H1 (cell line): Measurements from ENCODE around the gene LVRN. TPM values are rescaled to one million over a fixed set of nuclear protein-coding genes. Genes with fewer than 3 reads are reported as not detected.

ENCODE experiments used
- BCL11A ChIP-seq, 2 experiments: IDR thresholded peaks; one replicate each; pipeline ENCODE4 v1.6.1; 2011; ENCODE audit warnings: low read depth in 2 of 2, low read length in 2 of 2, mild to moderate bottlenecking in 2 of 2
- CBX5 ChIP-seq: fragments of 300-800, 300-1000 bp; sonication (generic); IDR thresholded peaks from 2 replicates; pipeline ENCODE4 v1.7.1; 2016; ENCODE audit warnings: antibody characterized with exemption, low read length, low read depth
- CEBPB ChIP-seq: IDR thresholded peaks from 2 replicates; pipeline ENCODE4 v1.6.1; 2012; ENCODE audit warnings: low read depth, low read length
- JUN ChIP-seq: IDR thresholded peaks from 2 replicates; pipeline ENCODE4 v1.6.1; 2011; ENCODE audit warnings: low read depth, mild to moderate bottlenecking, improper control_type of control experiment, low read length
- KDM4A ChIP-seq: IDR thresholded peaks from one replicate; pipeline ENCODE4 v1.7.1; 2012; ENCODE audit warnings: low read depth, mild to moderate bottlenecking, moderate library complexity, low read length, inconsistent platforms; ENCODE audit not compliant: severe bottlenecking
- MAFK ChIP-seq: IDR thresholded peaks from 2 replicates; pipeline ENCODE4 v1.6.1; 2012; ENCODE audit warnings: low read depth, mild to moderate bottlenecking, improper control_type of control experiment, low read length
- RXRA ChIP-seq: IDR thresholded peaks from 2 replicates; pipeline ENCODE4 v1.6.1; 2011; ENCODE audit warnings: low read depth, mild to moderate bottlenecking, low read length, moderate library complexity; ENCODE audit not compliant: insufficient read depth
- SIN3A ChIP-seq, 2 experiments: IDR thresholded peaks in 1 of 2; conservative IDR thresholded peaks in 1 of 2; 2 replicates each; pipeline ENCODE4 v1.6.1; 2011 to 2012; ENCODE audit warnings: low read length in 2 of 2, improper control_type of control experiment in 1 of 2, low read depth in 1 of 2, mild to moderate bottlenecking in 1 of 2
- SP1 ChIP-seq: IDR thresholded peaks from 2 replicates; pipeline ENCODE4 v1.6.1; 2011; ENCODE audit warnings: low read depth, low read length
- SUZ12 ChIP-seq: fragments of 200-600 bp; sonication (generic); IDR thresholded peaks from 2 replicates; pipeline ENCODE4 v1.6.1; 2012; ENCODE audit warnings: mild to moderate bottlenecking, inconsistent platforms, low read length, moderate library complexity, mixed read lengths
- TAF7 ChIP-seq: optimal IDR thresholded peaks from 2 replicates; pipeline ENCODE3; 2011; ENCODE audit warnings: low read depth, mild to moderate bottlenecking, inconsistent platforms, low read length, moderate library complexity, borderline replicate concordance
- TCF12 ChIP-seq: IDR thresholded peaks from 2 replicates; pipeline ENCODE4 v1.6.1; 2011; ENCODE audit warnings: low read depth, mild to moderate bottlenecking, low read length
- polyA plus RNA-seq, 7 experiments: library from polyadenylated mRNA; depleted of rRNA in 3 of 7; stranded (reverse) in 5 of 7; unstranded in 2 of 7; fragments of >200 nt in 5 of 7; fragments of 200-250 nt in 2 of 7; gene quantifications; 1 replicate in 5 of 7; 2 replicates in 1 of 7; 4 replicates in 1 of 7; pipeline versions ENCODE4 v1.2.1 to v1.2.3, GENCODE V29; 2011 to 2013; ENCODE audit warnings: missing spikeins in 2 of 7, mixed read lengths in 2 of 7
- total RNA-seq: library from RNA; stranded (reverse); fragmentation: NEBNext Ultra II Directional; extraction: Animal tissue kit (Norgen Biotek cat#: 25700); gene quantifications from 2 replicates; pipeline ENCODE4 v1.2.1, GENCODE V29; 2021
- TF ChIP-seq, protein P1 (sequence below): fragments of 300-600 bp; sonication (generic); IDR thresholded peaks from 2 replicates; pipeline ENCODE4 v1.7.1; 2012; ENCODE audit warnings: low read length, moderate library complexity, mild to moderate bottlenecking, inconsistent platforms; ENCODE audit not compliant: insufficient replicate concordance

Gene LVRN
- total and polyA plus RNA-seq, 2 of the 8 experiments (the other 6 are each of a cell fraction or from before 2014, with no cell fraction given): 0.08 to 0.09 TPM

DNA sequence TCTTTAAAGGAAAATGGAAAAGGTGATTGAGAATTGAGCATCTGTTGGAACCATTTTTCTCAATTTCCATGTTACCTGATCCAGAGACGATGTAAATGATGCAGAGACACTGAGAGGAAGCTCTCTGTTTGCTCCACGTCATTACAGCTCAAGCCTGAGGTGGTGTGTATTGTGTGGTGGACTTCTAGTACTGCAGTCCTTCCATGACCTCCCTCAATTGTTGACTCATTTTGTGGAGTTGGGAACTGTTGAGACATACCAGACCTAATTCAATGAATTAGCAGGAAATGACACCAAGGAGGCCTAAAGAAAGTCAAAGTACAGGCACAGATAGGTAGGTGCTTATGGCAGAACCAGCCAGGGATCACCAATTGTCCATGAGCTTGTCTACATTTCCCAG, 15.6 kb upstream of the LVRN start (continued):
- TF ChIP-seq, protein P1, sequence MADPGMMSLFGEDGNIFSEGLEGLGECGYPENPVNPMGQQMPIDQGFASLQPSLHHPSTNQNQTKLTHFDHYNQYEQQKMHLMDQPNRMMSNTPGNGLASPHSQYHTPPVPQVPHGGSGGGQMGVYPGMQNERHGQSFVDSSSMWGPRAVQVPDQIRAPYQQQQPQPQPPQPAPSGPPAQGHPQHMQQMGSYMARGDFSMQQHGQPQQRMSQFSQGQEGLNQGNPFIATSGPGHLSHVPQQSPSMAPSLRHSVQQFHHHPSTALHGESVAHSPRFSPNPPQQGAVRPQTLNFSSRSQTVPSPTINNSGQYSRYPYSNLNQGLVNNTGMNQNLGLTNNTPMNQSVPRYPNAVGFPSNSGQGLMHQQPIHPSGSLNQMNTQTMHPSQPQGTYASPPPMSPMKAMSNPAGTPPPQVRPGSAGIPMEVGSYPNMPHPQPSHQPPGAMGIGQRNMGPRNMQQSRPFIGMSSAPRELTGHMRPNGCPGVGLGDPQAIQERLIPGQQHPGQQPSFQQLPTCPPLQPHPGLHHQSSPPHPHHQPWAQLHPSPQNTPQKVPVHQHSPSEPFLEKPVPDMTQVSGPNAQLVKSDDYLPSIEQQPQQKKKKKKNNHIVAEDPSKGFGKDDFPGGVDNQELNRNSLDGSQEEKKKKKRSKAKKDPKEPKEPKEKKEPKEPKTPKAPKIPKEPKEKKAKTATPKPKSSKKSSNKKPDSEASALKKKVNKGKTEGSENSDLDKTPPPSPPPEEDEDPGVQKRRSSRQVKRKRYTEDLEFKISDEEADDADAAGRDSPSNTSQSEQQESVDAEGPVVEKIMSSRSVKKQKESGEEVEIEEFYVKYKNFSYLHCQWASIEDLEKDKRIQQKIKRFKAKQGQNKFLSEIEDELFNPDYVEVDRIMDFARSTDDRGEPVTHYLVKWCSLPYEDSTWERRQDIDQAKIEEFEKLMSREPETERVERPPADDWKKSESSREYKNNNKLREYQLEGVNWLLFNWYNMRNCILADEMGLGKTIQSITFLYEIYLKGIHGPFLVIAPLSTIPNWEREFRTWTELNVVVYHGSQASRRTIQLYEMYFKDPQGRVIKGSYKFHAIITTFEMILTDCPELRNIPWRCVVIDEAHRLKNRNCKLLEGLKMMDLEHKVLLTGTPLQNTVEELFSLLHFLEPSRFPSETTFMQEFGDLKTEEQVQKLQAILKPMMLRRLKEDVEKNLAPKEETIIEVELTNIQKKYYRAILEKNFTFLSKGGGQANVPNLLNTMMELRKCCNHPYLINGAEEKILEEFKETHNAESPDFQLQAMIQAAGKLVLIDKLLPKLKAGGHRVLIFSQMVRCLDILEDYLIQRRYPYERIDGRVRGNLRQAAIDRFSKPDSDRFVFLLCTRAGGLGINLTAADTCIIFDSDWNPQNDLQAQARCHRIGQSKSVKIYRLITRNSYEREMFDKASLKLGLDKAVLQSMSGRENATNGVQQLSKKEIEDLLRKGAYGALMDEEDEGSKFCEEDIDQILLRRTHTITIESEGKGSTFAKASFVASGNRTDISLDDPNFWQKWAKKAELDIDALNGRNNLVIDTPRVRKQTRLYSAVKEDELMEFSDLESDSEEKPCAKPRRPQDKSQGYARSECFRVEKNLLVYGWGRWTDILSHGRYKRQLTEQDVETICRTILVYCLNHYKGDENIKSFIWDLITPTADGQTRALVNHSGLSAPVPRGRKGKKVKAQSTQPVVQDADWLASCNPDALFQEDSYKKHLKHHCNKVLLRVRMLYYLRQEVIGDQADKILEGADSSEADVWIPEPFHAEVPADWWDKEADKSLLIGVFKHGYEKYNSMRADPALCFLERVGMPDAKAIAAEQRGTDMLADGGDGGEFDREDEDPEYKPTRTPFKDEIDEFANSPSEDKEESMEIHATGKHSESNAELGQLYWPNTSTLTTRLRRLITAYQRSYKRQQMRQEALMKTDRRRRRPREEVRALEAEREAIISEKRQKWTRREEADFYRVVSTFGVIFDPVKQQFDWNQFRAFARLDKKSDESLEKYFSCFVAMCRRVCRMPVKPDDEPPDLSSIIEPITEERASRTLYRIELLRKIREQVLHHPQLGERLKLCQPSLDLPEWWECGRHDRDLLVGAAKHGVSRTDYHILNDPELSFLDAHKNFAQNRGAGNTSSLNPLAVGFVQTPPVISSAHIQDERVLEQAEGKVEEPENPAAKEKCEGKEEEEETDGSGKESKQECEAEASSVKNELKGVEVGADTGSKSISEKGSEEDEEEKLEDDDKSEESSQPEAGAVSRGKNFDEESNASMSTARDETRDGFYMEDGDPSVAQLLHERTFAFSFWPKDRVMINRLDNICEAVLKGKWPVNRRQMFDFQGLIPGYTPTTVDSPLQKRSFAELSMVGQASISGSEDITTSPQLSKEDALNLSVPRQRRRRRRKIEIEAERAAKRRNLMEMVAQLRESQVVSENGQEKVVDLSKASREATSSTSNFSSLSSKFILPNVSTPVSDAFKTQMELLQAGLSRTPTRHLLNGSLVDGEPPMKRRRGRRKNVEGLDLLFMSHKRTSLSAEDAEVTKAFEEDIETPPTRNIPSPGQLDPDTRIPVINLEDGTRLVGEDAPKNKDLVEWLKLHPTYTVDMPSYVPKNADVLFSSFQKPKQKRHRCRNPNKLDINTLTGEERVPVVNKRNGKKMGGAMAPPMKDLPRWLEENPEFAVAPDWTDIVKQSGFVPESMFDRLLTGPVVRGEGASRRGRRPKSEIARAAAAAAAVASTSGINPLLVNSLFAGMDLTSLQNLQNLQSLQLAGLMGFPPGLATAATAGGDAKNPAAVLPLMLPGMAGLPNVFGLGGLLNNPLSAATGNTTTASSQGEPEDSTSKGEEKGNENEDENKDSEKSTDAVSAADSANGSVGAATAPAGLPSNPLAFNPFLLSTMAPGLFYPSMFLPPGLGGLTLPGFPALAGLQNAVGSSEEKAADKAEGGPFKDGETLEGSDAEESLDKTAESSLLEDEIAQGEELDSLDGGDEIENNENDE: no peak
- TF ChIP-seq TAF7 (no peak), SUZ12 (no peak), SP1 (no peak), MAFK (no peak), TCF12 (no peak), CEBPB (no peak), RXRA (no peak), CBX5 (no peak), JUN (no peak), KDM4A (no peak), BCL11A (IDR thresholded peaks at IDR 0.05; ENCODE audit: low read depth in 2 of 2, low read length in 2 of 2) (no peak), SIN3A (conservative IDR thresholded peaks at IDR 0.05 in 1 of 2, IDR thresholded peaks at IDR 0.05 in 1 of 2; ENCODE audit: low read depth in 1 of 2, low read length in 2 of 2) (no peak)
